IPS-11a (cell line): ENCODE data around the gene KBTBD12.
"Not testable (repeated sequence)": the region's sequence is repeated elsewhere in the genome, so short reads cannot be mapped to it uniquely, and the experiment has no call there.

Experiments used
- H3K4me3 ChIP-seq: one replicate; pipeline ENCODE4 v1.5.1; 2013; ENCODE audit warnings: low read depth, low read length, control low read depth

The KBTBD12 gene

DNA sequence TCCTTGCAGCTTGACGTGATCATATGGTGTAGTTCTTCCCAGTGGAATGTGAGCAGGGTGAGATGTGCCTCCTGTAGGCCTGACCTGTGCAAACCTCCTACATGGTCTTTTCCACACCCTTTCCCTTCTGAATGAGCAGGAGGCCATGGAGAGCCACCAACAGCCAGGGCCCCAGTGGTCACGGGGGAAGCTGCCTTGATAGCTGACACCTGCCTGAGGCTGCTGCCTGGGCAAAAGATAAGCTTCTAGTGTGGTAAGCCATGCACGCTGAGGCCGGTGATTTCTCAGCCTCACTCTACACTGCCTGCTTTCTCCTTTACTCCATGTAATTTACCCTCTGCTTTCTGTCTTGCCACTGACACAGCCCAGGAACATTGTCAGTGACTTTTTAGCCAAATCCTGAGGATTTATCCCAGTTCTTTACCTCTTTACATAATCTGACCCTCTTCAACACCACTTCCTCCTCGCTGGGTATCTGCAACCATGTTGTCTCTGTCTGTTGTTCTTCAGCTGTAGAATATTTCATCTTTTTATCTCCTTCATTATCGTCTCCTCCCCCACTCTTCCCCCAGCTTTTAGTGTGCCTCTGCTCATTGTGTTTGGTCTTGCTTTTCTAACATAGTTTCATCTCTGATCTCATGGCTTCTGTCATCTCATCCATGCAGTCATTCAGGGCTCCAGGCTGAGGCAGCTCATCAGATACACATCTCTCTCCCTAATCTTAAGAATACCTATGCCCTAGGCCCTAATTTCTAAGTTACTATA lies 11.2 kb upstream of the KBTBD12 start:
- H3K4me3 ChIP-seq: no peak overlapping the region

DNA sequence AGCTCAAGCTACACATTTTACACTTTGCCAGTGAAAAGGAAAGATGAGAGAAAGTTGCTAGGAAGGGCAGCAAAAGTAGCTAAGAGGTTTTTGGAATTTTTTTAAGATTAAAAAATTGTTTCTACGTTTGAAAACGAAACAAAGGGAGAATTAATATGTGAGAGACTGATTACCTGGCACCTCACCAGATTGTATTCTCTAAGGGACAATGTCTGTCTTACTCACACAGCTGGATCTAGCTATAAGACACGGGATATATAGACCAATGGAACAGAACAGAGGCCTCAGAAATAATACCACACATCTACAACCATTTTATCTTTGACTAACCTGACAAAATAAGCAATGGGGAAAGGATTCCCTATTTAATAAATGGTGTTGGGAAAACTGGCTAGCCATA lies 9.5 kb upstream of the KBTBD12 start:
- H3K4me3 ChIP-seq: no peak overlapping the region

- not testable (repeated sequence) for H3K4me3 ChIP-seq
These were observed 8.4 kb upstream of the KBTBD12 start for GRCh38 chr3:127906653-127907052.

DNA sequence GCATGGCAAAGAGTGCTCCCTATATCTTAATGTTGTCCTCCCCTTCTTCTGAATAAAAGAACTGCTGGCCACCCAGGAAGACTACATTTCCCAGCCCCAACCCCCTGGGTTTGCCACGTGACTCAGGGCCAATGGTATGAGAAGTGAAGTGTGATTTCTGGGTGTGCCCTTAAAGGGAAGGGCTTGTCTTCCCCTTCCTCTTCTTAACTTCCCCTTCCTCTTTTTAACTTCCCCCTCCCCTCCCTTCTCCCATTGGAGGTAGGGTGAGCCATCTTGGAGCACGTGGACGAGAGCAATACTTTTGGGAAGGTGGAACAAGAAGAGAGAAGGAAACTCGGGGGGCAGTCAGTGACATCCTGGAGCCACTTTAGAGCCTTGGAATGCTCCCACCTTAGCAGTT lies 6.8 kb upstream of the KBTBD12 start:
- H3K4me3 ChIP-seq: no peak overlapping the region

GRCh38 chr3:127908951-127909350 lies 6.1 kb upstream of the KBTBD12 start:
- H3K4me3 ChIP-seq: no peak overlapping the region

DNA sequence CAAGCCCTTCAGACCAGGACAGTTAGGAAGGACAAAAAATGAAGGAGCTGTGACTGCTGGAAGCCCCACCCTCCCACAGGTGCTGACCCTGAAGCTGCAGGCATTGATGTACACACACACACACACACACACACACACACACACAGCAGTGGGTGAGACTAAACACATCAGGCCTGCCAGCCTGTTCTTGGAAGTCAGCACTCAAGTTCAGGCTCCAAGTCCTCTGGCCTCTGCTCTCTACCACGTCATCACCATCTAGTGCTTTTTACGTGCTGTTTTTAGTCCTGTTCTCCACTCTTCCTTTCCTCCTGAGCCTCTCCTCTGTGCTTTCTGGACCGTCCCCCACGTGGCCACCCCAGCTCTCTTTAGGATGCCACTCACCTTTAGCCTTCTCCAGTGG lies 5.4 kb upstream of the KBTBD12 start:
- no peak overlapping the region for H3K4me3 ChIP-seq

DNA sequence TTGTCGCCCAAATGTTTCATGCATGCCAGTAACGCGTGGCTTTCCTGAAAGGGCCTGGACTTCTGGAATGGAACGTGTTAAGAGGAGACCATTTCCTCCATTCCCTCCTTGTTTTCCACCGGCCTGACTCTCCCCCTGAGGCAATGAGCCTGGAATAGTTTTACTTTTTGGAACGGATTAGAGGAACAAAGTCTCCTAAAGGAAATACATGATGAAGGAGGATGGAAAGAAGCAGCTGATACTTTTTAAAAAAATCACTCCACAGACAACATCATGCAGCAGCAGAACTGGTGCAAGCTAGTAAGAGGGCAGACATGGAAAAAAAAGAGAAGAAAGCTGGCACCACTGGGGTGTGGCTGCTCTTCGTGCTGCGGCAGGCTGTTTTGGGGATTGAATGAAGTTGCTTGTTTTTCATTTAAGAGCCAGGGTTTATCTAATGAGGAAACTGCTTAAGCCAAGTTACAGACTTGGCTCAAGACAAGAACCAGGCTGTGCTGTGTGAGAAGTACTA lies 3.6 kb upstream of the KBTBD12 start:
- H3K4me3 ChIP-seq: no peak overlapping the region

- H3K4me3 ChIP-seq: not testable (repeated sequence)
These were observed 1.2 kb upstream of the KBTBD12 start for GRCh38 chr3:127913841-127914240.

GRCh38 chr3:127914584-127914983 lies 448 bp upstream of the KBTBD12 start:
- H3K4me3 ChIP-seq: no peak overlapping the region

DNA sequence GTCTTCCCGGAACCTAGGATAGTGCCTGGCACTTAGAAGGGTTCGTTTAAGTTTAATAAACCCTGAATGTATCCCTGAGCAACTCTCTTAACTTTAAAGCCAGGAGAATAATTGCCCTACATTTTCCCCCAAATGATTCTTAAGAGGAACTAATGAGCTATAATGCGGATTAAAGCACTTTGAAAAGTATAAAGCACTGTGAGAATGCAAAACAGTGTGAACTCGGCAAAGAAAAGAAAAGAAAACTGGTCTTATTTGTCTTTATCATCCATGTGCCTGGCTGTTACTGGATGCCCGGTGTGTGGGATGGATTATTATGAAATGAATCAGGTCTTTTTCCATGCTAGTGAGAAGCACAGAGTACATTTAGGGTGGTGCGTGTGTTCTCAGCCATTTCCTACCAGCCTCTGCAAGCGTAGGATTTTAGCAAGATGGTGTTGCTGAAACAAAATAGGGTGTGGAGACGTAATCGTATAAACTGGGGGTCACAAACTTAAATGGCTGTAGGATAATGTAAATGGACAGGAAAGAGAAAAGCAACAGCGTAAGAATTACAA lies 983 bp downstream of the KBTBD12 start:
- H3K4me3 ChIP-seq: no peak overlapping the region

- H3K4me3 ChIP-seq: no peak overlapping the region
These were observed 5.7 kb downstream of the KBTBD12 start for GRCh38 chr3:127920738-127921137.

GRCh38 chr3:127923611-127924010 lies 8.6 kb downstream of the KBTBD12 start:
- no peak overlapping the region for H3K4me3 ChIP-seq

GRCh38 chr3:127925384-127925783 lies 10.4 kb downstream of the KBTBD12 start:
- no peak overlapping the region for H3K4me3 ChIP-seq

- H3K4me3 ChIP-seq: no peak overlapping the region
These were observed 13.0 kb downstream of the KBTBD12 start for GRCh38 chr3:127927829-127928604.

DNA sequence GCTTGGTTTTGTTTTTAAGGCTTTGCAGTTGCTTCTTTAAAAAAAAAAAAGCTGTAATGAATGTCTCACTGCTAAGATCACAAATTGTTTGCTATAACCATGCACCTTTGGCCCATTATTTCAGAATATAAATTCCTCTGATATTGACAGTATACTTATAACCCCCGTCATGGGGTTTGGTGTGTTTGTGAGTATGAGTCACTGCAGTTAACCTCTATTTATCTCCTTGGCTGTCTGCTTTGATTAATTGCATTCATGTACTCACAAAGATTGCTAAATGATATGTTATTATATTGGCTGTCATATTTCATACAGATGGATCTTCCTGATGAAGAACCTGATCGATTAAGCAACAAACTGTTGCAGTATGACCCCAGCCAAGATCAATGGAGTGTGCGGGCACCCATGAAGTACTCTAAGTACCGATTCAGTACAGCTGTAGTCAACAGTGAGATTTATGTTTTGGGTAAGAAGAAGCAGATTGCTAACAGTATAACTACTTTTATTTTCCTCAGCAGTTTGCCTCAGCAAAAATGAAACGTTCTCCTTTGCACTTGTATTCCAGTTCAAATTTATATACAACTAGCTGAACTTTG lies 14.9 kb downstream of the KBTBD12 start:
- no peak overlapping the region for H3K4me3 ChIP-seq

- no peak overlapping the region for H3K4me3 ChIP-seq
These were observed 18.4 kb downstream of the KBTBD12 start for GRCh38 chr3:127933396-127933795.

DNA sequence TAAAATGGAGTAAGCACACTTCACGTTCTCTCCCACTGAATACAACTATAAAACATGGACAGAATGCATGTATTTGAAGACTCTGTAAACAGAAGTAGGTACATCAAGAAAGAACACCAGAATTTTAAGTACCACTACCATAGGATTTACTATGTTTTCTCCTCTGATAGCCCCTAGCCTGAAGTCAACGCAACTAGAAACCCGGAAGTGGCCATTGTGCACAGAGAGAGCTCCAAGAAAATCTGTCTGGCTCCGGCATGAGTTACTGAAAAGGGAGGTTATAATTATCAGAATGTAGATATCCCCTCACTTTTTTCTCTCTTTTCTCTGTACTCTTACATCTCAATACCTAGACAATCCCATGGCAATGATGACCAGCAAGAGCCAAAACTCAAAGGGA lies 23.8 kb downstream of the KBTBD12 start:
- H3K4me3 ChIP-seq: no peak overlapping the region

GRCh38 chr3:127940116-127940515 lies 25.1 kb downstream of the KBTBD12 start:
- no peak overlapping the region for H3K4me3 ChIP-seq

GRCh38 chr3:127942613-127943012 lies 27.6 kb downstream of the KBTBD12 start:
- H3K4me3 ChIP-seq: no peak overlapping the region

- no peak overlapping the region for H3K4me3 ChIP-seq
These were observed 33.2 kb downstream of the KBTBD12 start for GRCh38 chr3:127948211-127948610.

DNA sequence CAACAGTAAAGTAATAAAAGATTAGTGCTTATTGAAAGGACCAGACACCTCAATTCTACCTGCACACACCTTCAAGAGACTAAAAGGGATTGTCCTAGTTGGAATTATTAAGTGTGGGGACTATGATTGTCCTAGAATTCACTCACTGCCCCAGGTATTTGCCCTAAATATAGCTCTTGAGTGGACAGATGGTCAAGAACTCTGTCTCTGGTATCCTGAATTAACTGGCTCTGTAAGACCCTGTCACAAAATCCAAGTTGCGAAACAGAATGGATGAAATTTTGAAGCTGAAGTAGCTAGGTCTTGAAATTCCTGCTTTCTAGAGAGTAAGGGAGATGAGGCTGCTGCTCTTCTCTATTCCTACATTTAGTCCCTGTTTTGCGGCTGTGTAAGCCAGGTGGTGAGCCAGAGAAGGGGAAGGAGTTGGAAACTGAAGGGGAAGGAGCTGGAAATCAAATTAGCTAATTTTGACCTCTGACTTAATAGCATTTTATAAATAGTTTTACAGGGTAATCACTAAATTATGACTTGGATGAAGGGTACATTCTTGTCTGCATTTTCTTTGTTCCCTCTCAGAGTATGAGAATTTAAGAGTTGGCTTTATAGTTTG lies 34.5 kb downstream of the KBTBD12 start:
- no peak overlapping the region for H3K4me3 ChIP-seq
